Measurements from ENCODE around the gene ATP4A.

DNA sequence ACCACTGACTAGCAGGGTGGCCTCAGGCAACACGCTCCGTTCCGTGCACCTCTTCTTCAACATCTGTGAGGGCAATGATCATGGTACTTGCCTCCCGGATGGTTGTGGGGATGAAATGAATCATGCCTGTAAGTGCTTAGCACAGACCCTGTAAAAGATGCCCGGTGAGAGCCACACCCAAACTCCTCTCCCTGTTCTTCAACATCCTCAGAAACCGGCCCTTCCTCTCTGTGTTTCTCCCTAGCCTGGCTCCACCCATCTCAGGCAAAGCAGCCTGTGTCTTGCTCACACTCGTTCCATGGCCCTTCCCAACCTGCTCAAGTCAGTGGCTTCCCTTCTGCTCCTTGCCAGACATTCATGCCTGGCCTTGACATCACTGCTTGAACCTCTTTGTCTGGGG is 44.2 kb downstream of the ATP4A start:
- TF ChIP-seq, protein P1, sequence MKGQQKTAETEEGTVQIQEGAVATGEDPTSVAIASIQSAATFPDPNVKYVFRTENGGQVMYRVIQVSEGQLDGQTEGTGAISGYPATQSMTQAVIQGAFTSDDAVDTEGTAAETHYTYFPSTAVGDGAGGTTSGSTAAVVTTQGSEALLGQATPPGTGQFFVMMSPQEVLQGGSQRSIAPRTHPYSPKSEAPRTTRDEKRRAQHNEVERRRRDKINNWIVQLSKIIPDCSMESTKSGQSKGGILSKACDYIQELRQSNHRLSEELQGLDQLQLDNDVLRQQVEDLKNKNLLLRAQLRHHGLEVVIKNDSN (IDR thresholded peaks at IDR 0.05) = no peak
- TF ChIP-seq RAD21 (IDR thresholded peaks at IDR 0.05; ENCODE audit: low read depth) = no peak
- TF ChIP-seq EP300 (IDR thresholded peaks at IDR 0.05; ENCODE audit: borderline replicate concordance) = no peak
- no peak for TF ChIP-seq YY1 (IDR thresholded peaks at IDR 0.05; ENCODE audit: low read depth)
- TF ChIP-seq, protein P2, sequence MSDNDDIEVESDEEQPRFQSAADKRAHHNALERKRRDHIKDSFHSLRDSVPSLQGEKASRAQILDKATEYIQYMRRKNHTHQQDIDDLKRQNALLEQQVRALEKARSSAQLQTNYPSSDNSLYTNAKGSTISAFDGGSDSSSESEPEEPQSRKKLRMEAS (IDR thresholded peaks at IDR 0.05) = no peak
- no peak for TF ChIP-seq TCF12 (IDR thresholded peaks at IDR 0.05; ENCODE audit: low read depth)
- no peak for TF ChIP-seq NFIC (IDR thresholded peaks at IDR 0.05)
- TF ChIP-seq EGR1 (IDR thresholded peaks at IDR 0.05) = no peak
- TF ChIP-seq TAF1 (IDR thresholded peaks at IDR 0.05; ENCODE audit: low read depth) = no peak
- TF ChIP-seq TEAD4 (IDR thresholded peaks at IDR 0.05) = no peak
- TF ChIP-seq, protein P3, sequence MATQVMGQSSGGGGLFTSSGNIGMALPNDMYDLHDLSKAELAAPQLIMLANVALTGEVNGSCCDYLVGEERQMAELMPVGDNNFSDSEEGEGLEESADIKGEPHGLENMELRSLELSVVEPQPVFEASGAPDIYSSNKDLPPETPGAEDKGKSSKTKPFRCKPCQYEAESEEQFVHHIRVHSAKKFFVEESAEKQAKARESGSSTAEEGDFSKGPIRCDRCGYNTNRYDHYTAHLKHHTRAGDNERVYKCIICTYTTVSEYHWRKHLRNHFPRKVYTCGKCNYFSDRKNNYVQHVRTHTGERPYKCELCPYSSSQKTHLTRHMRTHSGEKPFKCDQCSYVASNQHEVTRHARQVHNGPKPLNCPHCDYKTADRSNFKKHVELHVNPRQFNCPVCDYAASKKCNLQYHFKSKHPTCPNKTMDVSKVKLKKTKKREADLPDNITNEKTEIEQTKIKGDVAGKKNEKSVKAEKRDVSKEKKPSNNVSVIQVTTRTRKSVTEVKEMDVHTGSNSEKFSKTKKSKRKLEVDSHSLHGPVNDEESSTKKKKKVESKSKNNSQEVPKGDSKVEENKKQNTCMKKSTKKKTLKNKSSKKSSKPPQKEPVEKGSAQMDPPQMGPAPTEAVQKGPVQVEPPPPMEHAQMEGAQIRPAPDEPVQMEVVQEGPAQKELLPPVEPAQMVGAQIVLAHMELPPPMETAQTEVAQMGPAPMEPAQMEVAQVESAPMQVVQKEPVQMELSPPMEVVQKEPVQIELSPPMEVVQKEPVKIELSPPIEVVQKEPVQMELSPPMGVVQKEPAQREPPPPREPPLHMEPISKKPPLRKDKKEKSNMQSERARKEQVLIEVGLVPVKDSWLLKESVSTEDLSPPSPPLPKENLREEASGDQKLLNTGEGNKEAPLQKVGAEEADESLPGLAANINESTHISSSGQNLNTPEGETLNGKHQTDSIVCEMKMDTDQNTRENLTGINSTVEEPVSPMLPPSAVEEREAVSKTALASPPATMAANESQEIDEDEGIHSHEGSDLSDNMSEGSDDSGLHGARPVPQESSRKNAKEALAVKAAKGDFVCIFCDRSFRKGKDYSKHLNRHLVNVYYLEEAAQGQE (IDR thresholded peaks at IDR 0.05; ENCODE audit: low read depth) = no peak
- no peak for TF ChIP-seq CEBPB (IDR thresholded peaks at IDR 0.05)
- no peak for TF ChIP-seq CREB1 (IDR thresholded peaks at IDR 0.05; ENCODE audit: low read depth)

All from Ishikawa (cell line).